Spleen (tissue), 11 donors: ENCODE measurements around the gene HJV. TPM values are rescaled to one million over a fixed set of nuclear protein-coding genes. Genes with fewer than 3 reads are reported as not detected.
A peak's percentile ranks its signal among the peaks of the same experiment; 100 is the strongest.

Source experiments
- DNase-seq: peaks from one replicate; pipeline ENCODE4 v3.0.0-alpha.2; 2020
- H3K27ac ChIP-seq, 8 donors: fragments of 200-600 bp; sonication (generic) in 7 of 8; 1 replicate in 4 of 8; 2 replicates in 4 of 8; pipeline versions ENCODE4 v1.5.0 to v1.8.0; 2016 to 2021; ENCODE audit warnings: inconsistent platforms in 4 of 8, mild to moderate bottlenecking in 4 of 8, moderate library complexity in 1 of 8
- H3K27me3 ChIP-seq, 7 donors: fragments of 200-600 bp; sonication (generic) in 6 of 7; replicated peaks in 1 of 7; 1 replicate in 4 of 7; 2 replicates in 3 of 7; pipeline versions ENCODE4 v1.5.0 to v1.8.0; 2016 to 2021; ENCODE audit warnings: inconsistent platforms in 3 of 7, mild to moderate bottlenecking in 1 of 7
- H3K36me3 ChIP-seq, 6 donors: fragments of 200-600 bp; sonication (generic) in 5 of 6; 1 replicate in 4 of 6; 2 replicates in 2 of 6; pipeline versions ENCODE4 v1.5.0 to v1.8.0; 2016 to 2021; ENCODE audit warnings: inconsistent platforms in 2 of 6
- H3K4me1 ChIP-seq, 6 donors: fragments of 200-600 bp; sonication (generic) in 5 of 6; 1 replicate in 3 of 6; 2 replicates in 3 of 6; pipeline versions ENCODE4 v1.5.0 to v1.8.0; 2016 to 2021; ENCODE audit warnings: inconsistent platforms in 3 of 6
- H3K4me3 ChIP-seq, 8 donors: fragments of 200-600 bp; sonication (generic) in 7 of 8; 1 replicate in 4 of 8; 2 replicates in 4 of 8; pipeline versions ENCODE4 v1.5.0 to v1.8.0; 2016 to 2021; ENCODE audit warnings: inconsistent platforms in 4 of 8, mild to moderate bottlenecking in 4 of 8, moderate library complexity in 2 of 8
- H3K9me3 ChIP-seq, 8 donors: fragments of 200-600 bp; sonication (generic) in 7 of 8; 1 replicate in 4 of 8; 2 replicates in 4 of 8; pipeline versions ENCODE4 v1.5.0 to v1.8.0; 2016 to 2021; ENCODE audit warnings: inconsistent platforms in 4 of 8
- POLR2A ChIP-seq, 3 donors: fragments of 450-650 bp; IDR thresholded peaks; one replicate each; pipeline ENCODE4 v1.5.1; 2017; ENCODE audit warnings: antibody characterized with exemption in 3 of 3, mild to moderate bottlenecking in 1 of 3
- POLR2AphosphoS5 ChIP-seq, 3 donors: sonication (generic); formaldehyde crosslinking; IDR thresholded peaks; one replicate each; pipeline ENCODE4 v1.5.1; 2017; ENCODE audit warnings: antibody characterized with exemption in 3 of 3
- WGBS, 5 donors: extraction: QIAGEN DNeasy Blood & Tissue Kit in 3 of 5; methylation state at CpG; one replicate each; pipeline versions ENCODE4 v1.1.5 to v1.1.7; 2013 to 2018; 5-methylcytosine and 5-hydroxymethylcytosine counted together
- intact Hi-C: fragments of 100-400 bp; cut with DNase I; formaldehyde crosslinking; loops from one replicate; pipeline ENCODE4 v1.15.0; 2023; ENCODE audit warnings: low total_unique reads
- polyA plus RNA-seq, 3 donors: library from polyadenylated mRNA; stranded (reverse); fragments of 200-250 nt; gene quantifications; one replicate each; pipeline ENCODE4 v1.2.1, GENCODE V29; 2013
- total RNA-seq, 7 donors: library from RNA; depleted of rRNA in 3 of 7; stranded (reverse); fragments of >200 nt in 3 of 7; fragmentation: NEBNext Ultra II Directional in 4 of 7; extraction: Animal tissue kit (Norgen Biotek cat#: 25700) in 4 of 7; gene quantifications; one replicate each; pipeline versions ENCODE4 v1.1.0 to v1.2.1, GENCODE V29; 2016 to 2021
- TF ChIP-seq, protein P1 (sequence below), 11 experiments: fragments of 200-600 bp in 7 of 11; fragments of 450-650 bp in 4 of 11; sonication (generic) in 4 of 11; IDR thresholded peaks in 8 of 11; conservative IDR thresholded peaks in 3 of 11; 1 replicate in 7 of 11; 2 replicates in 4 of 11; pipeline versions ENCODE4 v1.4.0 to v1.8.0; 2016 to 2021; ENCODE audit warnings: antibody characterized with exemption in 11 of 11, inconsistent platforms in 4 of 11, mild to moderate bottlenecking in 1 of 11
- donor health status: healthy with polysubstance abuse.
- donor health status: DM: no; HTN: no; CAD: no; lungs with moderate emphysema.
- donor health status: DM: no; HTN: no; CAD: no.
- donor health status: Bipolar disorder and iron deficiency.
- donor health status: healthy.
- donor health status: DM: no; HTN: no; CAD: no.
- donor health status: DM: yes; HTN: yes; CAD: no.

Gene HJV
- total and polyA plus RNA-seq, 10 donors = not detected

DNA sequence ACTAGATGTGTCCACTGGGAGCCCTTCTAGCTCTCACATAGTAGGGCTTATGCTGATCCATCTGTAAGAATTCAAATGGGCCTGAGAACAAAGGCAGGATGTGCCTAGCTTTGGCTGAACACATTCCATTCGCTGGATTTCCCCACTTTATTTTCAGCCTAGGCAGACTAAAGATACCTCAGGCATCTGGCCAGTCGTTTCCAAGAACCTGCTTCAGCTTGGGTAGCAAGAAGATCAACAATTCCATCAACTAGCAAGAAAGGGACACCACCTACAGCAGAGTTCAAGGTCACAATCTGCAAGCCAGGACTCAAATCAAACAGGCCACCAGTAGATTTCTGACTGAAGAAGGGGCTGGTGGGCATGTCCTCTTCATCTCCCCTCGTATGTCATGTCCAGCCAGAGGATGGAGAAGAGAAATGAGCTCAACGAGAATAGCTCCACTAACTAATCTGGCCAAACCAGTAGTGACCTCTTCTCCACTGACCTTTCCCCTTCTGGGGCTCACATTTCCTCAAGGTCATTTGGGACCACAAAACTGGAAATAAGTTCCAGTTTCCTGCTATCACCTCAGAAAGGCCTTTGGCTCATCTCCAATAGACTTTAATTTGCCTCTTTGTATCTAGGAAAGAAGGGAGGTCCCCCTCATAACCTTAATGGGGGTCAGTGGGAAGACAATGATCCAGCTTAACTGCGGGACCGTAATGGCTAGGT is 39.4 kb downstream of the HJV start:
- intact Hi-C loops = no loop called here
- Histone ChIP-seq H3K27me3 (no peaks in the 10 kb centered on the region), H3K36me3 (no peaks in the 10 kb centered on the region), H3K27ac (peak overlapping the region; percentile 94 to 100 (median 99)), H3K9me3 (no peaks in the 10 kb centered on the region), H3K4me3 (no peak overlapping the region), H3K4me1 (peaks cover 78 to 100% (median 98%) of the 10 kb centered on the region in 6 donors)
- WGBS, 5 donors = 67 to 78% (median 72%) methylated on average over 6 of the region's 6 CpGs
- TF ChIP-seq POLR2A (IDR thresholded peaks at IDR 0.05) = no peak
- TF ChIP-seq POLR2AphosphoS5 (IDR thresholded peaks at IDR 0.05) = peak in 1 of 3 donors; percentile 11
- DNase-seq = no peak

DNA sequence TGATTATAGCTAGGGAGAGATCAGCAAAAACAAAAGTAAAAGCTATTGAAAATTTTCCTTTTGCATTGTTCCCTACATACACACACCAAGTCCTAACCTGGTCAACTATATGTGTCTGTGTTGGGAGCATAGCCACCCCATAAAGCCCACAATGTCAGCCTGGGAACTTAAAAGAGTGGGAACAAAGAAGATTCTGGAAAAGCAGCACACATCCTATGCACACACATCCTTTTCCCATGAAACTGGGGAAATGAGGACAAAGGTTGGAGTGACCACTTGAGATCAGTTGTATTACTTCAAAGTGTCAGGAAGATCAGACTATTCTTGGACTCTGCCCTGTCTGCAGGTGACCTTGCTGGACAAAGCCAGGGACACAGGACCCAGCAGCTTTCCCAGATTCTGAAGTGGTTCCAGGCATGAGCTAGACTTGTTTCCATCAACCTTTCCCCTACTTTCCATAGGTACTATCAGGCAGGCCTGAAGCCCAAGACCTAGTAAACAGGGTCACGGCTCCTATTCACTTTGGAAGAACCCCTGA is 41.0 kb downstream of the HJV start:
- no peaks in the 10 kb centered on the region for H3K27me3 ChIP-seq
- H3K4me3 ChIP-seq = peak overlapping the region in 4 of 8 donors; percentile 3 to 61 (median 12)
- intact Hi-C loops = no loop called here
- H3K4me1 ChIP-seq = peaks cover 74 to 88% (median 87%) of the 10 kb centered on the region in 6 donors
- H3K9me3 ChIP-seq = no peaks in the 10 kb centered on the region
- WGBS, 5 donors = 64 to 80% (median 75%) methylated on average over 1 of the region's 1 CpG
- peak overlapping the region; percentile 94 to 100 (median 99) for H3K27ac ChIP-seq
- DNase-seq = no peak
- H3K36me3 ChIP-seq = peaks cover 0 to 5% (median 0%) of the 10 kb centered on the region in 6 donors
- no peak for TF ChIP-seq POLR2A (IDR thresholded peaks at IDR 0.05)
- TF ChIP-seq POLR2AphosphoS5 (IDR thresholded peaks at IDR 0.05) = no peak
- TF ChIP-seq, protein P1, sequence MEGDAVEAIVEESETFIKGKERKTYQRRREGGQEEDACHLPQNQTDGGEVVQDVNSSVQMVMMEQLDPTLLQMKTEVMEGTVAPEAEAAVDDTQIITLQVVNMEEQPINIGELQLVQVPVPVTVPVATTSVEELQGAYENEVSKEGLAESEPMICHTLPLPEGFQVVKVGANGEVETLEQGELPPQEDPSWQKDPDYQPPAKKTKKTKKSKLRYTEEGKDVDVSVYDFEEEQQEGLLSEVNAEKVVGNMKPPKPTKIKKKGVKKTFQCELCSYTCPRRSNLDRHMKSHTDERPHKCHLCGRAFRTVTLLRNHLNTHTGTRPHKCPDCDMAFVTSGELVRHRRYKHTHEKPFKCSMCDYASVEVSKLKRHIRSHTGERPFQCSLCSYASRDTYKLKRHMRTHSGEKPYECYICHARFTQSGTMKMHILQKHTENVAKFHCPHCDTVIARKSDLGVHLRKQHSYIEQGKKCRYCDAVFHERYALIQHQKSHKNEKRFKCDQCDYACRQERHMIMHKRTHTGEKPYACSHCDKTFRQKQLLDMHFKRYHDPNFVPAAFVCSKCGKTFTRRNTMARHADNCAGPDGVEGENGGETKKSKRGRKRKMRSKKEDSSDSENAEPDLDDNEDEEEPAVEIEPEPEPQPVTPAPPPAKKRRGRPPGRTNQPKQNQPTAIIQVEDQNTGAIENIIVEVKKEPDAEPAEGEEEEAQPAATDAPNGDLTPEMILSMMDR (IDR thresholded peaks at IDR 0.05 in 8 of 11, conservative IDR thresholded peaks at IDR 0.05 in 3 of 11) = no peak

DNA sequence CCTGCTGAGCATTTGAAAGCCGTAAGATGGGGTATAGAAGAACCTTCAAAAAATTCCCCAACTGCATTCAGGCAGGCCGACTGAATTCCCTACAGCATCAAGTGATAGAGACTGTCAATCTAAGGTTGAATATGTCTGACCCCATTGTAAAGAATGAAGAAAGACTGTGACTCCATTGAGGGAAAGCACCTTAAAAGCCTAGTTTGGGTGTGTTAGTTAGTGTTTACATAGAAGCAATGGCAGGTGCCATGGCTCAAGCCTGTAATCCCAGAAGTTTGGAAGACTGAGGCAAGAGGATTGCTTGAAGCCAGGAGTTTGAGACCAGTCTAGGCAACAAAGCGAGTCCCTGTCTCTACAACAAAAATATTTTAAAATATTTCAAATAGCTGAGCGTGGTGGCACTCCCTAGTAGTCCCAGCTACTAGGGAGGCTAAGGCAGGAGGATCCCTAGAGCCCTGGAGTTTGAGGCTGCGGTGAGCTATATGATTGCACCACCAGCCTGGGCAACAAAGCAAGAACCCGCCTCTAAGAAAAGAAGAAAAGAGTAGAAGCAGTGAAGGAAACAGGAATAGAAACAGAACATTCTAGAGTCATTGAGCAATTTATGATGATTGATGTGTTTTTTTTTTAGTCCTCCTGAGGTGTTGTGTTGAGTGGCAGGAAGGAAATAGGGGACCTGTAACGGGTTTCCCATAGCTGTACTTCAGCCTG is 41.6 kb downstream of the HJV start:
- Histone ChIP-seq H3K4me3 (peak overlapping the region in 5 of 8 donors; percentile 2 to 61 (median 10)), H3K4me1 (peaks cover 68 to 82% (median 80%) of the 10 kb centered on the region in 6 donors), H3K36me3 (peaks cover 0 to 11% (median 0%) of the 10 kb centered on the region in 6 donors), H3K9me3 (no peaks in the 10 kb centered on the region), H3K27me3 (no peaks in the 10 kb centered on the region), H3K27ac (peak overlapping the region; percentile 94 to 100 (median 99))
- 16 to 24% (median 21%) methylated on average over 7 of the region's 7 CpGs for WGBS, 5 donors
- TF ChIP-seq POLR2AphosphoS5 (IDR thresholded peaks at IDR 0.05) = peak in 2 of 3 donors; percentile 1 to 65
- TF ChIP-seq POLR2A (IDR thresholded peaks at IDR 0.05) = no peak
- no peak for DNase-seq
- intact Hi-C loops = loop anchor here (5.0 kb wide), 1 partner anchor 32 kb away; no protein-coding TSS in a partner anchor

DNA sequence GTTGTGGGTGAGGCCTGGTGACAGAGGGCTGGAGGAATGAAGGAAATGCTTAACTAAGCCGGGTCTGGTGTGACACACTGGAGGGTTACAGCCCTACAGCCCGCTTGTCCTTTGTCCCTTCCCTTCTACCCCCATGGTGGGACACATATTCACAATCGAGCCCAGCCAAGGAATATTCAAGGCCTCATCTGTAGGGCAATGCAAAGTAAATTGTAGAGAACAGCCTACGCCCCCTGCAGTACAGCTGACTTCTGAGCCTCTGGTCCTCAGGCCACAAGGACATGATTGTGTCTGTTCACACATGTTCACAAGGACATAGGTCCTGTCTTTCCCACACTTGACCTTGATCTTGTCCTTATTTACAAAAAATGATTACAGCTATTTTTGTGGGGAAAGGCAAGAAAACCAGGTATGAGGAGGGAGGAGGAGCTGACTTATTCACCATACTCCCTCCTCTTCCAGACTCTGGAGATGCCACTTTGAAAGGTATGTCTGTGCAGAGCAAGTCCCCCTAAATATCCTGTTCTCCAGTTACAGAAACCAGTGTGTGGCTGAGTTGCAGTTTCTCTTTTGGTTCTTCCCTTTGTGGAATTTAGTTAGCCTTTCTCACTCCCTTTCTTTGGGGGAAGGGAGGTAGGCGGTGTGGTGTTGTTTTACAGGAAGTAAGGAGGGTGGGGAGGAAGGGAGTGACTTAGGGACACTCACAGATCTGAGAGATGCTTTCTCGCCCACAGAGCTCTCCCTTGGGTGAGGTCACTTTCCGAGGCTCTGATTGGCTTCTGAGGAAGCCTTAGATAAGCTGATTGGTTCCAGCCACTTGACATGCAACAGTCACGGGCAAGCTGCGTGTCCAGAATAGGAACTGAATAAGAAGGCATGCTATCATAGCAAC is 42.4 kb downstream of the HJV start:
- Histone ChIP-seq H3K4me3 (peak overlapping the region in 6 of 8 donors; percentile 2 to 61 (median 18)), H3K9me3 (no peaks in the 10 kb centered on the region), H3K4me1 (peaks cover 60 to 74% (median 72%) of the 10 kb centered on the region in 6 donors), H3K36me3 (peaks cover 0 to 14% (median 0%) of the 10 kb centered on the region in 6 donors), H3K27me3 (no peaks in the 10 kb centered on the region), H3K27ac (peak overlapping the region; percentile 94 to 100 (median 99))
- TF ChIP-seq POLR2AphosphoS5 (IDR thresholded peaks at IDR 0.05) (peak in 2 of 3 donors; percentile 67 to 96), POLR2A (IDR thresholded peaks at IDR 0.05) (peak; percentile 28 to 65 (median 53))
- TF ChIP-seq, protein P1 (IDR thresholded peaks at IDR 0.05 in 8 of 11, conservative IDR thresholded peaks at IDR 0.05 in 3 of 11) = peak in 6 of 11 experiments; percentile 5 to 31 (median 24)
- intact Hi-C loops = loop anchor here (5.0 kb wide), 1 partner anchor 33 kb away; no protein-coding TSS in a partner anchor
- WGBS, 5 donors = 7 to 12% (median 9%) methylated on average over 9 of the region's 9 CpGs
- peak; percentile 92 for DNase-seq
